Upper lobe of right lung (tissue), 1 donor: ENCODE measurements around the gene CDH22. TPM values are rescaled to one million over a fixed set of nuclear protein-coding genes. Genes with fewer than 3 reads are reported as not detected.

ENCODE experiments used
- ATAC-seq: fragments of 200-7000 bp; cut with Tn5 transposase; one replicate; pipeline ENCODE4 v1.9.1; 2020; ENCODE audit warnings: mild to moderate bottlenecking, moderate library complexity
- DNase-seq: peaks from one replicate; pipeline ENCODE4 v3.0.0-alpha.2; 2020
- H3K27ac ChIP-seq: fragments of 200-600 bp; one replicate; pipeline ENCODE4 v1.8.0; 2022
- H3K27me3 ChIP-seq: fragments of 200-600 bp; one replicate; pipeline ENCODE4 v1.8.0; 2022; ENCODE audit warnings: mild to moderate bottlenecking
- H3K36me3 ChIP-seq: fragments of 200-600 bp; one replicate; pipeline ENCODE4 v1.8.0; 2022
- H3K4me1 ChIP-seq: fragments of 200-600 bp; one replicate; pipeline ENCODE4 v1.8.0; 2022
- H3K4me3 ChIP-seq: fragments of 200-600 bp; one replicate; pipeline ENCODE4 v1.8.0; 2022; ENCODE audit warnings: mild to moderate bottlenecking
- H3K9me3 ChIP-seq: fragments of 200-600 bp; one replicate; pipeline ENCODE4 v1.8.0; 2022
- CTCF ChIP-seq: fragments of 200-600 bp; IDR thresholded peaks from one replicate; pipeline ENCODE4 v1.8.0; 2022; ENCODE audit warnings: antibody characterized with exemption
- intact Hi-C: fragments of 100-400 bp; cut with DNase I; formaldehyde crosslinking; loops from one replicate; pipeline ENCODE4 v1.11.0; 2022
- total RNA-seq: library from RNA; stranded (reverse); fragmentation: NEBNext Ultra II Directional; extraction: Animal tissue kit (Norgen Biotek cat#: 25700); gene quantifications from one replicate; pipeline ENCODE4 v1.2.1, GENCODE V29; 2021
- donor health status: DM: no; HTN: yes; CAD: no; lungs with severe emphysema.

CDH22 gene
- total RNA-seq, 1 donor from 2014 or later: 0.46 TPM

- Histone ChIP-seq H3K27me3 (peaks cover 12% of the 10 kb centered on the region), H3K27ac (no peak overlapping the region), H3K4me3 (no peak overlapping the region), H3K36me3 (peaks cover 16% of the 10 kb centered on the region), H3K9me3 (no peaks in the 10 kb centered on the region), H3K4me1 (peaks cover 4% of the 10 kb centered on the region)
- DNase-seq (no peak), ATAC-seq (no peak)
- intact Hi-C loops: no loop called here
- TF ChIP-seq CTCF: no peak
Measured at GRCh38 chr20:46129955-46130481, 178.3 kb downstream of the CDH22 start.

- H3K27ac ChIP-seq: no peak overlapping the region
- H3K27me3 ChIP-seq: peaks cover 12% of the 10 kb centered on the region
- intact Hi-C loops: no loop called here
- no peaks in the 10 kb centered on the region for H3K9me3 ChIP-seq
- H3K4me1 ChIP-seq: peaks cover 4% of the 10 kb centered on the region
- peaks cover 24% of the 10 kb centered on the region for H3K36me3 ChIP-seq
- peak; percentile 53 for TF ChIP-seq CTCF
- DNase-seq: no peak
- no peak overlapping the region for H3K4me3 ChIP-seq
- peak; percentile 30 for ATAC-seq
Measured at GRCh38 chr20:46128310-46129151, 179.8 kb downstream of the CDH22 start.

- no peaks in the 10 kb centered on the region for H3K4me1 ChIP-seq
- ATAC-seq (no peak), DNase-seq (no peak)
- H3K4me3 ChIP-seq: no peak overlapping the region
- H3K9me3 ChIP-seq: no peaks in the 10 kb centered on the region
- intact Hi-C loops: no loop called here
- no peak for TF ChIP-seq CTCF
- peaks cover 3% of the 10 kb centered on the region for H3K27me3 ChIP-seq
- peaks cover 33% of the 10 kb centered on the region for H3K36me3 ChIP-seq
- no peak overlapping the region for H3K27ac ChIP-seq
Measured at GRCh38 chr20:46127396-46128010, 180.8 kb downstream of the CDH22 start.

GRCh38 chr20:46126440-46127056 lies 181.8 kb downstream of the CDH22 start:
- no peaks in the 10 kb centered on the region for H3K27me3 ChIP-seq
- H3K4me1 ChIP-seq: no peaks in the 10 kb centered on the region
- TF ChIP-seq CTCF: no peak
- intact Hi-C loops: no loop called here
- no peak for DNase-seq
- H3K4me3 ChIP-seq: no peak overlapping the region
- H3K9me3 ChIP-seq: no peaks in the 10 kb centered on the region
- ATAC-seq: no peak
- H3K27ac ChIP-seq: no peak overlapping the region
- peaks cover 38% of the 10 kb centered on the region for H3K36me3 ChIP-seq

Other genes starting within 250 kb of the CDH22 start
- 28.7 TPM for gene NCOA5, start 218.5 kb downstream of the CDH22 start, total RNA-seq
- gene CD40, start 190.2 kb downstream of the CDH22 start, total RNA-seq: 36.8 TPM
- 57.0 TPM for gene ELMO2, start 98.1 kb upstream of the CDH22 start, total RNA-seq
- gene ZNF334, start 205.1 kb upstream of the CDH22 start, total RNA-seq: 3.0 TPM
- 0.43 TPM for gene OCSTAMP, start 242.2 kb upstream of the CDH22 start, total RNA-seq